Chondrocyte (in vitro differentiated cells): Measurements from ENCODE around the gene HS6ST2. TPM values are rescaled to one million over a fixed set of nuclear protein-coding genes. Genes with fewer than 3 reads are reported as not detected.

Experiments used
- DNase-seq: peaks from one replicate; pipeline ENCODE4 v3.0.0; 2021; ENCODE audit warnings: mixed read lengths, low spot score
- H3K27ac Mint-ChIP-seq: one replicate; pipeline ENCODE4 v1.8.0; 2021; ENCODE audit warnings: mild to moderate bottlenecking, moderate library complexity, mixed read lengths; ENCODE audit not compliant: unreplicated experiment
- H3K27me3 Mint-ChIP-seq: 2 replicates; pipeline ENCODE4 v1.8.0; 2021; ENCODE audit warnings: low read depth, mixed read lengths
- H3K36me3 Mint-ChIP-seq: 2 replicates; pipeline ENCODE4 v1.8.0; 2021; ENCODE audit warnings: low read depth, mixed read lengths
- H3K4me1 Mint-ChIP-seq: 2 replicates; pipeline ENCODE4 v1.8.0; 2021; ENCODE audit warnings: low read depth, mild to moderate bottlenecking, mixed read lengths
- H3K4me3 Mint-ChIP-seq: one replicate; pipeline ENCODE4 v1.8.0; 2021; ENCODE audit warnings: mild to moderate bottlenecking, moderate library complexity, mixed read lengths; ENCODE audit not compliant: unreplicated experiment
- H3K9me3 Mint-ChIP-seq: 2 replicates; pipeline ENCODE4 v1.8.0; 2021; ENCODE audit warnings: low read depth, mixed read lengths
- total RNA-seq: library from RNA; stranded (reverse); gene quantifications from 3 replicates; pipeline ENCODE4 v1.2.1, GENCODE V29; 2021
- TF ChIP-seq, protein P1 (sequence below): fragments of 200-600 bp; sonication (generic); IDR thresholded peaks from 2 replicates; pipeline ENCODE4 v1.5.0; 2021; ENCODE audit warnings: antibody characterized with exemption, mild to moderate bottlenecking, moderate library complexity

HS6ST2 gene
- total RNA-seq, 1 donor from 2014 or later: 1.9 TPM

GRCh38 chrX:132710656-132711155, 247.7 kb downstream of the HS6ST2 start:
- H3K36me3 Mint-ChIP-seq: no peaks in the 10 kb centered on the region
- H3K27me3 Mint-ChIP-seq: no peaks in the 10 kb centered on the region
- H3K4me3 Mint-ChIP-seq: no peak overlapping the region
- TF ChIP-seq, protein P1, sequence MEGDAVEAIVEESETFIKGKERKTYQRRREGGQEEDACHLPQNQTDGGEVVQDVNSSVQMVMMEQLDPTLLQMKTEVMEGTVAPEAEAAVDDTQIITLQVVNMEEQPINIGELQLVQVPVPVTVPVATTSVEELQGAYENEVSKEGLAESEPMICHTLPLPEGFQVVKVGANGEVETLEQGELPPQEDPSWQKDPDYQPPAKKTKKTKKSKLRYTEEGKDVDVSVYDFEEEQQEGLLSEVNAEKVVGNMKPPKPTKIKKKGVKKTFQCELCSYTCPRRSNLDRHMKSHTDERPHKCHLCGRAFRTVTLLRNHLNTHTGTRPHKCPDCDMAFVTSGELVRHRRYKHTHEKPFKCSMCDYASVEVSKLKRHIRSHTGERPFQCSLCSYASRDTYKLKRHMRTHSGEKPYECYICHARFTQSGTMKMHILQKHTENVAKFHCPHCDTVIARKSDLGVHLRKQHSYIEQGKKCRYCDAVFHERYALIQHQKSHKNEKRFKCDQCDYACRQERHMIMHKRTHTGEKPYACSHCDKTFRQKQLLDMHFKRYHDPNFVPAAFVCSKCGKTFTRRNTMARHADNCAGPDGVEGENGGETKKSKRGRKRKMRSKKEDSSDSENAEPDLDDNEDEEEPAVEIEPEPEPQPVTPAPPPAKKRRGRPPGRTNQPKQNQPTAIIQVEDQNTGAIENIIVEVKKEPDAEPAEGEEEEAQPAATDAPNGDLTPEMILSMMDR: no peak
- H3K27ac Mint-ChIP-seq: no peak overlapping the region
- no peaks in the 10 kb centered on the region for H3K4me1 Mint-ChIP-seq
- H3K9me3 Mint-ChIP-seq: no peaks in the 10 kb centered on the region
- no peak for DNase-seq

DNA sequence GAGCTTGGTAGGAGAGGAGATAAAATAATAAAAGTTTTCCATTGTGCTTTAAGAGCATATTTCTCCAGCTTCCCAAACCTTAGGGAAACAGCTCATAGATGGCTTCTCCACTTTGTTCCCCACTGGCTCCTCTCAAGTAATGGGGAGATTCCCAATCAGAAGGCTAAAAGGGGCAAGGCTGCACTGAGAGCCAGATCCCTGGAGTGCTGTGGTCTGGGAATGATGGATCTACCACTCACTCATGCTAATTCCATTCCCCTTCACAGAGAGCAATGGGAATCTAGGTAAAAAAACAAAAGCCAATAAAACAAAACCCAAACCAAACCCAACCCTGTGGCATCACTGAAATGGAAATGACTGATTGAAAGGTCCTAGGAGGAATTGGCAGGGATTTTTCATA, 249.9 kb downstream of the HS6ST2 start:
- no peaks in the 10 kb centered on the region for H3K4me1 Mint-ChIP-seq
- no peak for DNase-seq
- no peak overlapping the region for H3K27ac Mint-ChIP-seq
- no peaks in the 10 kb centered on the region for H3K9me3 Mint-ChIP-seq
- H3K4me3 Mint-ChIP-seq: no peak overlapping the region
- TF ChIP-seq, protein P1: no peak
- H3K27me3 Mint-ChIP-seq: no peaks in the 10 kb centered on the region
- H3K36me3 Mint-ChIP-seq: no peaks in the 10 kb centered on the region

DNA sequence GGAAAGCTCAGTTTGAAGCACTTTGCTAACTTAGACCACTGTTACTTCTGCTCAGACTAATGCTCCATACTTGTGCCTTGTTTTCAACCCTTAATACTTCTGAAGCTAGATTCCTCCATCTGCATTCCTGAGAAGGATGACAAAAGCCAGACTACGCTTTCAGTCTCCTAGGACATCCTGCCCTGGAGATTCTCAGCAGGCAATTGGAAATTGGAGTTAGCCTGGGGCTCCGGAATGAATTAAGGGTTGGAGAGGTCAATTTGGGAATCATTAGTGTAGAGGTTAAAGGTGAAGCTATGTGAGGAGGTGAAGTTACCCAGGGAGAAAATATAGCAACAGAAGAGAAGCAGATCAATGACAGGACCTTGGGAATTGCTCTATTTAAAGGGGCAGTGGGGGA, 253.7 kb downstream of the HS6ST2 start:
- DNase-seq: no peak
- Mint-ChIP-seq H3K9me3 (no peaks in the 10 kb centered on the region), H3K4me1 (no peaks in the 10 kb centered on the region), H3K36me3 (no peaks in the 10 kb centered on the region), H3K4me3 (no peak overlapping the region), H3K27me3 (no peaks in the 10 kb centered on the region), H3K27ac (no peak overlapping the region)
- TF ChIP-seq, protein P1: no peak

- Mint-ChIP-seq H3K4me3 (no peak overlapping the region), H3K4me1 (no peaks in the 10 kb centered on the region)
Observed at GRCh38 chrX:132694382-132694781, 264.0 kb downstream of the HS6ST2 start.

GRCh38 chrX:132692526-132692925, 265.9 kb downstream of the HS6ST2 start:
- TF ChIP-seq, protein P1: no peak
- DNase-seq: no peak
- Mint-ChIP-seq H3K27ac (no peak overlapping the region), H3K9me3 (no peaks in the 10 kb centered on the region), H3K27me3 (no peaks in the 10 kb centered on the region), H3K4me3 (no peak overlapping the region), H3K36me3 (no peaks in the 10 kb centered on the region), H3K4me1 (no peaks in the 10 kb centered on the region)

More at GRCh38 chrX:132694382-132694781, 264.0 kb downstream of the HS6ST2 start:
- Mint-ChIP-seq H3K27me3 (no peaks in the 10 kb centered on the region), H3K36me3 (no peaks in the 10 kb centered on the region), H3K9me3 (no peaks in the 10 kb centered on the region), H3K27ac (no peak overlapping the region)
- TF ChIP-seq, protein P1: no peak
- no peak for DNase-seq
